ENCODE data around the gene COX6B1. TPM values are rescaled to one million over a fixed set of nuclear protein-coding genes. Genes with fewer than 3 reads are reported as not detected.
"Not testable (repeated sequence)": the region's sequence is repeated elsewhere in the genome, so short reads cannot be mapped to it uniquely, and the experiment has no call there.

Gene COX6B1
- total RNA-seq, 2 donors from 2014 or later = 363 to 400 TPM

GRCh38 chr19:35663981-35664380 is 15.9 kb downstream of the COX6B1 start:
- Mint-ChIP-seq H3K36me3 (peaks cover 6% of the 10 kb centered on the region), H3K27ac (no peak overlapping the region), H3K4me3 (no peak overlapping the region), H3K9me3 (no peaks in the 10 kb centered on the region), H3K27me3 (peaks cover 0 to under 1% of the 10 kb centered on the region in 2 donors), H3K4me1 (ENCODE audit: low read depth in 2 of 2) (no peaks in the 10 kb centered on the region)
- ATAC-seq (no peak), DNase-seq (ENCODE audit: low spot score) (no peak)

- Mint-ChIP-seq H3K27ac (no peak overlapping the region), H3K4me3 (no peak overlapping the region), H3K4me1 (ENCODE audit: low read depth in 2 of 2) (no peaks in the 10 kb centered on the region), H3K9me3 (no peaks in the 10 kb centered on the region), H3K27me3 (peaks cover 7 to 12% of the 10 kb centered on the region in 2 donors), H3K36me3 (peaks cover 6% of the 10 kb centered on the region)
- ATAC-seq = no peak
- no peak for DNase-seq (ENCODE audit: low spot score)
These were observed 17.0 kb downstream of the COX6B1 start for GRCh38 chr19:35665157-35665556.

- no peak overlapping the region for H3K27ac Mint-ChIP-seq
These were observed 17.5 kb downstream of the COX6B1 start for GRCh38 chr19:35665604-35666003.

GRCh38 chr19:35666251-35666913 is 18.3 kb downstream of the COX6B1 start, which contains the start of gene UPK1A:
TSS of gene UPK1A (plus strand) at chr19:35666517. CDS start at chr19:35666813, 296 bp downstream.
- no peak for DNase-seq (ENCODE audit: low spot score)
- Mint-ChIP-seq H3K27ac (no peak within 1 kb of the TSS), H3K4me3 (no peak within 1 kb of the TSS), H3K27me3 (peaks cover 11 to 20% of the 10 kb centered on the region in 2 donors), H3K4me1 (ENCODE audit: low read depth in 2 of 2) (no peaks in the 10 kb centered on the region), H3K36me3 (peaks cover 6% of the 10 kb centered on the region), H3K9me3 (no peaks in the 10 kb centered on the region)
- ATAC-seq = peak; percentile 22 to 40

More at GRCh38 chr19:35665604-35666003, 17.5 kb downstream of the COX6B1 start:
- Mint-ChIP-seq H3K36me3 (peaks cover 6% of the 10 kb centered on the region), H3K27me3 (peaks cover 9 to 17% of the 10 kb centered on the region in 2 donors), H3K9me3 (no peaks in the 10 kb centered on the region), H3K4me1 (ENCODE audit: low read depth in 2 of 2) (no peaks in the 10 kb centered on the region), H3K4me3 (no peak overlapping the region)
- DNase-seq (ENCODE audit: low spot score) (no peak), ATAC-seq (no peak)

- no peak for ATAC-seq
- Mint-ChIP-seq H3K4me1 (ENCODE audit: low read depth in 2 of 2) (peaks cover 10 to 12% of the 10 kb centered on the region in 2 donors), H3K9me3 (no peaks in the 10 kb centered on the region), H3K27me3 (peaks cover 25 to 38% of the 10 kb centered on the region in 2 donors), H3K36me3 (no peaks in the 10 kb centered on the region), H3K4me3 (no peak overlapping the region), H3K27ac (no peak overlapping the region)
- DNase-seq (ENCODE audit: low spot score) = no peak
These were observed 21.4 kb downstream of the COX6B1 start for GRCh38 chr19:35669566-35669965.

GRCh38 chr19:35669974-35670373 is 21.9 kb downstream of the COX6B1 start:
- Mint-ChIP-seq H3K36me3 (no peaks in the 10 kb centered on the region), H3K9me3 (no peaks in the 10 kb centered on the region), H3K4me1 (ENCODE audit: low read depth in 2 of 2) (peaks cover 10 to 12% of the 10 kb centered on the region in 2 donors), H3K4me3 (no peak overlapping the region), H3K27ac (no peak overlapping the region), H3K27me3 (peaks cover 25 to 38% of the 10 kb centered on the region in 2 donors)
- ATAC-seq (no peak), DNase-seq (ENCODE audit: low spot score) (no peak)

- no peak overlapping the region for H3K4me3 Mint-ChIP-seq
- peaks cover 10 to 12% of the 10 kb centered on the region in 2 donors for H3K4me1 Mint-ChIP-seq (ENCODE audit: low read depth in 2 of 2)
- DNase-seq (ENCODE audit: low spot score) (no peak), ATAC-seq (no peak)
- no peak overlapping the region for H3K27ac Mint-ChIP-seq
- no peaks in the 10 kb centered on the region for H3K9me3 Mint-ChIP-seq
- H3K36me3 Mint-ChIP-seq = no peaks in the 10 kb centered on the region
- H3K27me3 Mint-ChIP-seq = peaks cover 26 to 40% of the 10 kb centered on the region in 2 donors
These were observed 22.6 kb downstream of the COX6B1 start for GRCh38 chr19:35670686-35671085.

GRCh38 chr19:35671818-35672217 is 23.7 kb downstream of the COX6B1 start:
- no peak for DNase-seq (ENCODE audit: low spot score)
- no peak for ATAC-seq
- H3K36me3 Mint-ChIP-seq = no peaks in the 10 kb centered on the region
- peaks cover 30 to 46% of the 10 kb centered on the region in 2 donors for H3K27me3 Mint-ChIP-seq
- H3K4me3 Mint-ChIP-seq = no peak overlapping the region
- H3K27ac Mint-ChIP-seq = no peak overlapping the region
- H3K9me3 Mint-ChIP-seq = no peaks in the 10 kb centered on the region
- H3K4me1 Mint-ChIP-seq (ENCODE audit: low read depth in 2 of 2) = peaks cover 10 to 12% of the 10 kb centered on the region in 2 donors

GRCh38 chr19:35673121-35673804 is 25.1 kb downstream of the COX6B1 start:
- peaks cover 10 to 12% of the 10 kb centered on the region in 2 donors for H3K4me1 Mint-ChIP-seq (ENCODE audit: low read depth in 2 of 2)
- no peak overlapping the region for H3K27ac Mint-ChIP-seq
- H3K9me3 Mint-ChIP-seq = no peaks in the 10 kb centered on the region
- peaks cover 35 to 52% of the 10 kb centered on the region in 2 donors for H3K27me3 Mint-ChIP-seq
- H3K4me3 Mint-ChIP-seq = peak overlapping the region; percentile 71
- ATAC-seq (peak; percentile 94), DNase-seq (ENCODE audit: low spot score) (peak; percentile 81)
- no peaks in the 10 kb centered on the region for H3K36me3 Mint-ChIP-seq

- H3K27ac Mint-ChIP-seq = no peak overlapping the region
- ATAC-seq (no peak), DNase-seq (ENCODE audit: low spot score) (no peak)
- H3K4me1 Mint-ChIP-seq (ENCODE audit: low read depth in 2 of 2) = peaks cover 10 to 12% of the 10 kb centered on the region in 2 donors
- no peak overlapping the region for H3K4me3 Mint-ChIP-seq
- H3K27me3 Mint-ChIP-seq = peaks cover 25 to 37% of the 10 kb centered on the region in 2 donors
- H3K36me3 Mint-ChIP-seq = no peaks in the 10 kb centered on the region
- H3K9me3 Mint-ChIP-seq = no peaks in the 10 kb centered on the region
These were observed 27.5 kb downstream of the COX6B1 start for GRCh38 chr19:35675589-35676140.

- H3K36me3 Mint-ChIP-seq = no peaks in the 10 kb centered on the region
- no peak for ATAC-seq
- H3K4me3 Mint-ChIP-seq = no peak overlapping the region
- no peak for DNase-seq (ENCODE audit: low spot score)
- H3K27me3 Mint-ChIP-seq = no peaks in the 10 kb centered on the region
- peaks cover 0 to 10% of the 10 kb centered on the region in 2 donors for H3K4me1 Mint-ChIP-seq (ENCODE audit: low read depth in 2 of 2)
- no peaks in the 10 kb centered on the region for H3K9me3 Mint-ChIP-seq
- H3K27ac Mint-ChIP-seq = no peak overlapping the region
These were observed 41.7 kb downstream of the COX6B1 start for GRCh38 chr19:35689836-35690235.

- H3K9me3 Mint-ChIP-seq; H3K27me3 Mint-ChIP-seq; H3K4me3 Mint-ChIP-seq; H3K27ac Mint-ChIP-seq; H3K36me3 Mint-ChIP-seq; DNase-seq (ENCODE audit: low spot score); ATAC-seq: not testable (repeated sequence)
- peaks cover 0 to 11% of the 10 kb centered on the region in 2 donors for H3K4me1 Mint-ChIP-seq (ENCODE audit: low read depth in 2 of 2)
These were observed 43.0 kb downstream of the COX6B1 start for GRCh38 chr19:35691106-35691505.

GRCh38 chr19:35692010-35692409 is 43.9 kb downstream of the COX6B1 start:
- Mint-ChIP-seq H3K4me3 (no peak overlapping the region), H3K27ac (no peak overlapping the region), H3K9me3 (no peaks in the 10 kb centered on the region), H3K4me1 (ENCODE audit: low read depth in 2 of 2) (peaks cover 0 to 13% of the 10 kb centered on the region in 2 donors), H3K36me3 (no peaks in the 10 kb centered on the region), H3K27me3 (no peaks in the 10 kb centered on the region)
- ATAC-seq (no peak), DNase-seq (ENCODE audit: low spot score) (no peak)

GRCh38 chr19:35693422-35693821 is 45.3 kb downstream of the COX6B1 start:
- H3K36me3 Mint-ChIP-seq = no peaks in the 10 kb centered on the region
- H3K9me3 Mint-ChIP-seq = no peaks in the 10 kb centered on the region
- ATAC-seq (peak in 1 of 2 donors; percentile 8), DNase-seq (ENCODE audit: low spot score) (no peak)
- no peaks in the 10 kb centered on the region for H3K27me3 Mint-ChIP-seq
- peak overlapping the region in 1 of 2 donors; percentile 67 for H3K27ac Mint-ChIP-seq
- H3K4me1 Mint-ChIP-seq (ENCODE audit: low read depth in 2 of 2) = peaks cover 0 to 13% of the 10 kb centered on the region in 2 donors
- no peak overlapping the region for H3K4me3 Mint-ChIP-seq

All from natural killer cell treated with Interleukin-12 subunit alpha and Interleukin-12 subunit beta and Interleukin-15 and Interleukin-18, amount 100 ng/mL, for 72 hours (primary cell).